ENCODE measurements around the gene C3orf18. TPM values are rescaled to one million over a fixed set of nuclear protein-coding genes. Genes with fewer than 3 reads are reported as not detected.

The C3orf18 gene
- 10 to 100 TPM; 13.6 to 23.8 (median 18.9) TPM for total RNA-seq

DNA sequence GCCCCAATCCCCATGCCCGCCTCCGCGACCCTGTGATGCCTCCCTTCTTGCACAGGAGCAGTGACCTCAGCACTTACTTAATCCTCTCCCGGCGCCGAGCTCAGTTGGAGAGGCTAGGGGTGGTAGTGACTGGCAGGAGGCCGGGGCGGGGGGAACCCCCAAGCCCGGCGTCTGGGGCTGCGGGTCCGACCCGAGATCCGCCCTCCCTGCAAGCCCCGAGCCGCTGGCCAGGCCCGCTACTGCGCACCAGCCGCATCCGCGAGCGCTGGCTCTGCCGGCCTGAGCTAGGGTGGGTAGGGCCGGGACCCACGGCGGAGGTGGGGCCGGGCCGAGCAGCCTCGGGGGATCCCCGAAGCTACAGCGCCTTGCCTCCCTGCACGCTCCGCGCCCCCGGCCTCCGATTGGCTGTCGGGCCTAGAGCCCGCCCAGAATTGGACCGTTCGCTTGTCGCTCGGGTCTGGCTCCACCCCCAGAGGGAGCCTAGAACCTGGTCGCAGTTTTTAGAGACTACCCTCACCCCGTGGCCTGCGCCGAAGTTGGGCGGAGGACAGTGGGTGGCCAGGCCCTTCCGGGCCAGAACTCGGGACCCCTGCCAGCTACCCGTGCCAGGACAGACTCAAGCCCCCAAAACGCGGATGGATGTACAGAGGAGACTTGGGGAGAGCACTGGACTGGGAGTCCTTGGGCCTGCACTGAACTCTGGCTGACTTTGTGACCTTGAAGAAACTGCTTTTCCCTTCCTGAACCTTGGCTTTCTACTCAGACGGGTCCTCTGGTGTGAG, at the start of gene C3orf18:
Gene C3orf18, minus strand, starts transcription at position 362 of the 782 bp plus-strand sequence. CDS start 2,048 bp downstream, outside the sequence.
- DNase-seq (ENCODE audit: extremely low spot score) = peak; percentile 97
- H3K27ac ChIP-seq (replicated peaks in 1 of 4) = peak within 1 kb of the TSS; percentile 82 to 92 (median 90)
- no peaks in the 10 kb centered on the region for H3K9me3 ChIP-seq
- H3K4me1 ChIP-seq = peaks cover 22 to 61% (median 50%) of the 10 kb centered on the region in 4 donors
- H3K27me3 ChIP-seq = no peaks in the 10 kb centered on the region
- TF ChIP-seq, protein P1, sequence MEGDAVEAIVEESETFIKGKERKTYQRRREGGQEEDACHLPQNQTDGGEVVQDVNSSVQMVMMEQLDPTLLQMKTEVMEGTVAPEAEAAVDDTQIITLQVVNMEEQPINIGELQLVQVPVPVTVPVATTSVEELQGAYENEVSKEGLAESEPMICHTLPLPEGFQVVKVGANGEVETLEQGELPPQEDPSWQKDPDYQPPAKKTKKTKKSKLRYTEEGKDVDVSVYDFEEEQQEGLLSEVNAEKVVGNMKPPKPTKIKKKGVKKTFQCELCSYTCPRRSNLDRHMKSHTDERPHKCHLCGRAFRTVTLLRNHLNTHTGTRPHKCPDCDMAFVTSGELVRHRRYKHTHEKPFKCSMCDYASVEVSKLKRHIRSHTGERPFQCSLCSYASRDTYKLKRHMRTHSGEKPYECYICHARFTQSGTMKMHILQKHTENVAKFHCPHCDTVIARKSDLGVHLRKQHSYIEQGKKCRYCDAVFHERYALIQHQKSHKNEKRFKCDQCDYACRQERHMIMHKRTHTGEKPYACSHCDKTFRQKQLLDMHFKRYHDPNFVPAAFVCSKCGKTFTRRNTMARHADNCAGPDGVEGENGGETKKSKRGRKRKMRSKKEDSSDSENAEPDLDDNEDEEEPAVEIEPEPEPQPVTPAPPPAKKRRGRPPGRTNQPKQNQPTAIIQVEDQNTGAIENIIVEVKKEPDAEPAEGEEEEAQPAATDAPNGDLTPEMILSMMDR (IDR thresholded peaks at IDR 0.05) = no peak
- TF ChIP-seq POLR2AphosphoS5 (IDR thresholded peaks at IDR 0.05) = peak in 1 of 2 donors; percentile 70
- TF ChIP-seq EP300 (IDR thresholded peaks at IDR 0.05) = no peak
- peak within 1 kb of the TSS; percentile 64 to 89 (median 82) for H3K4me3 ChIP-seq
- intact Hi-C loops (cut with DNase I) = no loop called here
- 3% methylated on average over 25 of the region's 53 CpGs for WGBS
- peaks cover 0 to 24% (median under 1%) of the 10 kb centered on the region in 4 donors for H3K36me3 ChIP-seq

DNA sequence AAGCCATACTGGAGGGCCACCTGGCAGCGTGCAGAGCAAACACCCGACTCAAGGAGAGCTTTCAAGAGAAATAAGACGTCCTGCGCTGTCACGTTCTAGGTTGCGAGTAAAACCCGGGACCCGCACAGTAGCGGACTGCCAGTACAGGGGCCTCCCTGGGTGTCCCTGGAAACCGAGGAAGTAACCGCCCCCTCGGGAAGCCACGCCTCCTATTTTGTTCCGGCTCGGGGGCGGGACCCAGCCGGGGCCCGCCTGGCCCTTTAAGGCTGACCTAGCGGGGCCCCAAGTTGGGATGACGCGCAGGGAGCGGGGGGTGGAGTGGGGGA, 49.2 kb upstream of the C3orf18 start:
- peaks cover 43 to 72% (median 56%) of the 10 kb centered on the region in 4 donors for H3K4me1 ChIP-seq

DNA sequence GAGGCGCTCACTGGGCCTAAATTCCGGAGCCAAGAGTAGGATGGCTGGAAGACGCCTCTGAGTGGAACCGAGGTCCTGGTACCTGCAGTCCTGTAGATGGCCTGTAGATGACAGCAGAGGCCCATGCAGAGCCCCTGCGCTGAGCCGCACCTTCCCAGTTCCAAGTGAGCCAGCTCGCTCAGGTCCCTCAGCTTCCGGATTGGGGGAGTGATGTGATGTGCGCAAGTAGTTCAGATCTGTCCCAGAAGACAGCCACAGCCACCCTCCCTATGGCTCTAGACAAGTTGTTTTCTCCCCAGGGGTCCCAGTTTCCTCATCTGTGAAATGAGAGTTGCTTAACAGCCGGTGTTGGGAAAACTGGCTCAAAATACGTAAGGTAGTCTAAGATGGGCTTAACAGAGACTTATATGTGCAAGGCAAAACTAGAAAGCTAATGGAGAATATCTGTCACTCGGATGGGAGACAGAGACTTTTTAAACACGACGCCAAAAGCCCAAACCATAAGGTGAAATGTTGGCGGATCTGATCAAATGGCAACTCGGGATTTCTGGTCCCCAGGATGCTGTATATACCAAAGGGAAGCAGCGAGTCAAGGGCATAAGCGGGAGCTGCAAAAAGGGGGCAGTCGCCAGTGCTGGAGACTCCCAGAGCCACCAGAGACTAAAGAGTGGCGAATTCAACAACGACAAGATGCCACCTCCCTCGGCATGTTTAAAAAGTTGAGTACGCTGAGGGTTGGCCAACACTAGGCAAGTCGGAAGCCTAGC, 48.6 kb upstream of the C3orf18 start:
- peak; percentile 95 for DNase-seq (ENCODE audit: extremely low spot score)
- H3K27me3 ChIP-seq = no peaks in the 10 kb centered on the region
- peak overlapping the region; percentile 84 to 96 (median 88) for H3K27ac ChIP-seq (replicated peaks in 1 of 4)
- peak overlapping the region; percentile 80 to 100 (median 82) for H3K4me3 ChIP-seq
- H3K9me3 ChIP-seq = peaks cover 0 to 4% (median 0%) of the 10 kb centered on the region in 4 donors
- H3K4me1 ChIP-seq = peaks cover 43 to 75% (median 59%) of the 10 kb centered on the region in 4 donors
- intact Hi-C loops (cut with DNase I) = loop anchor here (5.0 kb wide), 2 partner anchors 476 to 771 kb away; partner anchors contain the start of gene MANF
- TF ChIP-seq POLR2AphosphoS5 (IDR thresholded peaks at IDR 0.05) (peak; percentile 35 to 63), EP300 (IDR thresholded peaks at IDR 0.05) (no peak), POLR2A (IDR thresholded peaks at IDR 0.05; ENCODE audit: low read depth) (no peak)
- TF ChIP-seq, protein P1 (IDR thresholded peaks at IDR 0.05) = peak in 2 of 3 experiments; percentile 98 to 100
- H3K36me3 ChIP-seq = no peaks in the 10 kb centered on the region
- WGBS = 1% methylated on average over 21 of the region's 24 CpGs

More for the DNA sequence above, 49.2 kb upstream of the C3orf18 start:
- H3K27me3 ChIP-seq = no peaks in the 10 kb centered on the region
- intact Hi-C loops (cut with DNase I) = loop anchor here (5.0 kb wide), 2 partner anchors 476 to 771 kb away; partner anchors contain the start of gene MANF
- peak; percentile 99 for DNase-seq (ENCODE audit: extremely low spot score)
- WGBS = 0% methylated on average over 3 of the region's 22 CpGs
- TF ChIP-seq POLR2A (IDR thresholded peaks at IDR 0.05; ENCODE audit: low read depth) = peak; percentile 38
- no peak for TF ChIP-seq EP300 (IDR thresholded peaks at IDR 0.05)
- peak; percentile 60 to 71 for TF ChIP-seq POLR2AphosphoS5 (IDR thresholded peaks at IDR 0.05)
- TF ChIP-seq, protein P1 (IDR thresholded peaks at IDR 0.05) = no peak
- peaks cover 0 to 4% (median 0%) of the 10 kb centered on the region in 4 donors for H3K9me3 ChIP-seq
- H3K27ac ChIP-seq (replicated peaks in 1 of 4) = peak overlapping the region; percentile 84 to 96 (median 88)
- peak overlapping the region; percentile 80 to 100 (median 82) for H3K4me3 ChIP-seq
- no peaks in the 10 kb centered on the region for H3K36me3 ChIP-seq

DNA sequence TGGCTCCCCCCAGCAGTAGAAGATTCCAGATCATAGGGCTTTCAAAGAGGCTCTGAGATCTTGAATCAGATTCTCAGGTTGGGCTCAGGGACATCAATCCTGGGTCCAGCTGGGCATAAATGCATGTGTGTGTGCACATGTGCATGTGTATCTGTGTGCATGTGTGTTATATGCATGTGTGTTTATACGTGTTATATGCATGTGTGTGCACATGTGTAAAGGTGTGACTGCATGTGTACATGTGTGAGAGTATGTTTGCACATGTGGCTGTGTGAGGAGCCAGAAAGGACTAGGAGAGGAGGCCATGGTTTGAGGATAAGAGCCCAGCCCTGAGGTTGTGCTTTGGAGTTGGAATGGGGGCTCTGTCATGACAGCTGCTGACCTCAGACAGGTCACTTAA, 47.6 kb upstream of the C3orf18 start:
- peaks cover 45 to 76% (median 65%) of the 10 kb centered on the region in 4 donors for H3K4me1 ChIP-seq
- DNase-seq (ENCODE audit: extremely low spot score) = no peak
- H3K9me3 ChIP-seq = peaks cover 0 to 4% (median 0%) of the 10 kb centered on the region in 4 donors
- no peak overlapping the region for H3K4me3 ChIP-seq
- TF ChIP-seq EP300 (IDR thresholded peaks at IDR 0.05) (no peak), POLR2A (IDR thresholded peaks at IDR 0.05; ENCODE audit: low read depth) (no peak), POLR2AphosphoS5 (IDR thresholded peaks at IDR 0.05) (no peak)
- TF ChIP-seq, protein P1 (IDR thresholded peaks at IDR 0.05) = no peak
- no peaks in the 10 kb centered on the region for H3K27me3 ChIP-seq
- intact Hi-C loops (cut with DNase I) = loop anchor here (1.0 to 5.0 kb wide), 3 partner anchors 43 to 772 kb away; partner anchors contain the start of gene MANF
- 62% methylated on average over 1 of the region's 1 CpG for WGBS
- no peak overlapping the region for H3K27ac ChIP-seq (replicated peaks in 1 of 4)
- no peaks in the 10 kb centered on the region for H3K36me3 ChIP-seq

Measured in esophagus muscularis mucosa (tissue), 4 donors.